Body of pancreas (tissue), 4 donors: ENCODE data around the gene VWDE. TPM values are rescaled to one million over a fixed set of nuclear protein-coding genes. Genes with fewer than 3 reads are reported as not detected.

Source experiments
- ATAC-seq: fragments of 150-250 bp; one replicate; pipeline ENCODE4 v1.9.1; 2016
- DNase-seq, 4 donors: peaks; one replicate each; pipeline ENCODE4 v3.0.0-alpha.2; 2019
- H3K27ac ChIP-seq, 4 donors: fragments of 200-600 bp; sonication (generic); 1 replicate in 3 of 4; 2 replicates in 1 of 4; pipeline versions ENCODE4 v1.5.1 to v1.6.1; 2016 to 2019; ENCODE audit warnings: mild to moderate bottlenecking in 1 of 4, mixed read lengths in 1 of 4, moderate library complexity in 1 of 4
- H3K27me3 ChIP-seq, 2 donors: fragments of 200-600 bp; sonication (generic); one replicate each; pipeline ENCODE4 v1.6.0; 2016; ENCODE audit warnings: mild to moderate bottlenecking in 1 of 2
- H3K36me3 ChIP-seq, 2 donors: fragments of 200-600 bp; sonication (generic); replicated peaks in 1 of 2; 2 replicates each; pipeline ENCODE4 v1.5.1; 2016; ENCODE audit warnings: low read depth in 2 of 2; ENCODE audit not compliant: insufficient read depth in 1 of 2
- H3K4me1 ChIP-seq: fragments of 200-600 bp; sonication (generic); one replicate; pipeline ENCODE4 v1.6.0; 2016
- H3K4me3 ChIP-seq, 2 donors: fragments of 200-600 bp; sonication (generic); 1 replicate in 1 of 2; 2 replicates in 1 of 2; pipeline ENCODE4 v1.5.1; 2016 to 2019
- H3K9me3 ChIP-seq, 3 donors: fragments of 200-600 bp; sonication (generic); 1 replicate in 2 of 3; 2 replicates in 1 of 3; pipeline ENCODE4 v1.5.1; 2016
- POLR2A ChIP-seq, 3 donors: fragments of 450-650 bp; IDR thresholded peaks; one replicate each; pipeline ENCODE4 v1.6.1; 2016; ENCODE audit warnings: antibody characterized with exemption in 3 of 3, mild to moderate bottlenecking in 2 of 3
- WGBS, 2 donors: methylation state at CpG; one replicate each; pipeline ENCODE4 v1.1.5; 2017; 5-methylcytosine and 5-hydroxymethylcytosine counted together
- intact Hi-C: fragments of 100-400 bp; cut with DNase I; formaldehyde crosslinking; loops from one replicate; pipeline ENCODE4 v1.15.1; 2023
- total RNA-seq, 2 donors: library from RNA; depleted of rRNA; stranded (reverse); fragments of >200 nt; gene quantifications; one replicate each; pipeline ENCODE4 v1.1.0, GENCODE V29; 2016
- TF ChIP-seq, protein P1 (sequence below), 7 experiments: fragments of 450-650 bp in 4 of 7; fragments of 200-600 bp in 3 of 7; sonication (generic) in 3 of 7; IDR thresholded peaks; one replicate each; pipeline ENCODE4 v1.5.1; 2016 to 2019; ENCODE audit warnings: antibody characterized with exemption in 7 of 7

Gene VWDE
- total RNA-seq, 2 donors from 2014 or later, result 1.6 to 2.6 TPM

DNA sequence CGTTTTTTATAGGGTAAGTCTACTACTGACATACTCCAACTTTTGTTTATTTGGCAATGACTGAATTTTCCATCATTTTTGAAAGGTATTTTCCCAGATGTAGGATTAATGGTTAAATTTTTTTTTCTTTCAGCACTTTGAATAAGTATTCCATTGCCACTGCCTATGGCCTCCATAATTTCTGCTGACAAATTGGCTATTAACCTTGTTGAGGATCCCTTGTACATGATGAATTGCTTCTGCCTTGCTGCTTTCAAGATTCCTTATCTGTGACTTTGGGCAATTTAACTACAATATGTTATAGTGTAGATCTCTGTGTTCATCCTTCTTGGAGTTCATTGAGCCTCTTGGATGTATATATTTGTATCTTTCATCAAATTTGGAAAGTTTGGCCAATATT is 21.6 kb upstream of the VWDE start:
- Histone ChIP-seq H3K27me3 (no peaks in the 10 kb centered on the region), H3K4me1 (no peaks in the 10 kb centered on the region), H3K4me3 (no peak overlapping the region), H3K9me3 (no peaks in the 10 kb centered on the region), H3K36me3 (no peaks in the 10 kb centered on the region), H3K27ac (no peak overlapping the region)
- 27 to 38% methylated on average over 1 of the region's 1 CpG for WGBS, 2 donors
- intact Hi-C loops, result no loop called here
- no peak for ATAC-seq
- no peak for DNase-seq
- TF ChIP-seq, protein P1, sequence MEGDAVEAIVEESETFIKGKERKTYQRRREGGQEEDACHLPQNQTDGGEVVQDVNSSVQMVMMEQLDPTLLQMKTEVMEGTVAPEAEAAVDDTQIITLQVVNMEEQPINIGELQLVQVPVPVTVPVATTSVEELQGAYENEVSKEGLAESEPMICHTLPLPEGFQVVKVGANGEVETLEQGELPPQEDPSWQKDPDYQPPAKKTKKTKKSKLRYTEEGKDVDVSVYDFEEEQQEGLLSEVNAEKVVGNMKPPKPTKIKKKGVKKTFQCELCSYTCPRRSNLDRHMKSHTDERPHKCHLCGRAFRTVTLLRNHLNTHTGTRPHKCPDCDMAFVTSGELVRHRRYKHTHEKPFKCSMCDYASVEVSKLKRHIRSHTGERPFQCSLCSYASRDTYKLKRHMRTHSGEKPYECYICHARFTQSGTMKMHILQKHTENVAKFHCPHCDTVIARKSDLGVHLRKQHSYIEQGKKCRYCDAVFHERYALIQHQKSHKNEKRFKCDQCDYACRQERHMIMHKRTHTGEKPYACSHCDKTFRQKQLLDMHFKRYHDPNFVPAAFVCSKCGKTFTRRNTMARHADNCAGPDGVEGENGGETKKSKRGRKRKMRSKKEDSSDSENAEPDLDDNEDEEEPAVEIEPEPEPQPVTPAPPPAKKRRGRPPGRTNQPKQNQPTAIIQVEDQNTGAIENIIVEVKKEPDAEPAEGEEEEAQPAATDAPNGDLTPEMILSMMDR (IDR thresholded peaks at IDR 0.05), result no peak
- TF ChIP-seq POLR2A (IDR thresholded peaks at IDR 0.05), result no peak

DNA sequence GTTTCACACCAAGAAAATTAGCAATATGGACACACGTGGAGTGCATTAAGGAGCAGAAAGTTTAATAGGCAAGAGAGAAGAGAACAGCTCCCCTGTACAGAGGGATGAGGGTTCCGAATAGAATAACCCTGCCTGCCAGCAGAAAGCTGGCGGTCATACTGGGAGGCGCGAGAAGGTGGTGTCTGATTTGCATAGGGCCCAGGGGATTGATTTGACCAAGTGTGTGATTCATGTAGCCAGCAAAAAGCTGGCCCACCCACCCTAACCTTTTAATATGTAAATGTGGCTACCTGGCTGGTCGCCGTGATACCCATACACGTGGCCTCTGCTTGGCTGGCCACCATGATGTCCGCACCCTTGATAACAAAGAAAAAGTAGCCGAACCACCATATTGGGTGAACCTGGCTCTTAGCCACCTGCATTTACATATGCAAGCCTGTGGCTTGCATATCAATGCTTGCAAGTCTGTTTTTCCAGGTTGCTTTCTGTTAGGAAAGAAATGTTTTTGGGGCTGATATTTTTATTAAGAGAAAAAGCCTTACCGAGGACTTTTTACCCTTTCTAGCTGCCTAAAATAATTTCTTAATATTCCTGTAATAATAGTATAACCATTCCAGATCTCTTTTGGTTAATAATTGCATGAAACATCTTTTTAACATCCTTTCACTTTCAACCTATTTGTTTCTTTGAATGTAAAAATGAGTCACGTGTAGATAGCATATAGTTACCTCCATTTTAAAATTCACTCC is 20.5 kb upstream of the VWDE start:
- 48 to 51% methylated on average over 12 of the region's 12 CpGs for WGBS, 2 donors
- Histone ChIP-seq H3K27ac (no peak overlapping the region), H3K9me3 (no peaks in the 10 kb centered on the region), H3K27me3 (no peaks in the 10 kb centered on the region), H3K36me3 (no peaks in the 10 kb centered on the region), H3K4me3 (no peak overlapping the region), H3K4me1 (no peaks in the 10 kb centered on the region)
- intact Hi-C loops, result no loop called here
- no peak for DNase-seq
- TF ChIP-seq POLR2A (IDR thresholded peaks at IDR 0.05), result no peak
- TF ChIP-seq, protein P1 (IDR thresholded peaks at IDR 0.05), result no peak
- no peak for ATAC-seq

DNA sequence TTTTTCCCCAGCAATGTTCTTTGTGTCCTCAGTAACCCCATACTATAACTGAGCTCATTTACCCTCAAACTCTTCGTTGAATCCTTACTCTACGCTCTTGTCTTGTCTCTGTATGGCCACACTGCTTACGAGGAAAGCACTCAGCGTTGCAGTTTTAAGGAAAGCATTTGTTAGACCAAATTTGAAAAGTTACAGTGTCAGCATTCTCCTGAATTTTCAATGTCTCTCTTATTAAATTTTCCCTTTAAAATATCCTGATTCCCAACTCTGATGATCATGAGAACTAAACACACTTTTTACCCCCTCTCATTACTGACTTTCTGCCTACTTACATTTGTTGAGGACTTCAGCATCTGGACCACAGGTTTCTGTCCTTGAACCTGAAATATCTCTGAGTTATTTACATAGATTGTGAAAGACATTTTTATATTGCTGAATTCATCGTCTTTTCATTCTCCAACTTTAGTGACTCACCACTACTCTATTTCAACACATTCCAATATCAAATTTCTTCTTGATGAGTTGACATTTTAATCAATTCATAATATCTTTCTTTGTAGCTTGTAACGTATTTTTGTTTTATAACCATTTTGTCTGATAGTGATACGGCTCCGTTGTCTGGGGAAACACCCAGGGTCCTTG is 19.8 kb upstream of the VWDE start:
- ATAC-seq (no peak), DNase-seq (no peak)
- no peak overlapping the region for H3K4me3 ChIP-seq
- no peaks in the 10 kb centered on the region for H3K4me1 ChIP-seq
- no peak for TF ChIP-seq POLR2A (IDR thresholded peaks at IDR 0.05)
- TF ChIP-seq, protein P1 (IDR thresholded peaks at IDR 0.05), result no peak
- H3K27ac ChIP-seq, result no peak overlapping the region
- no peaks in the 10 kb centered on the region for H3K9me3 ChIP-seq
- no peaks in the 10 kb centered on the region for H3K36me3 ChIP-seq
- H3K27me3 ChIP-seq, result no peaks in the 10 kb centered on the region
- WGBS, 2 donors, result 27 to 46% methylated on average over 8 of the region's 8 CpGs
- intact Hi-C loops, result no loop called here

DNA sequence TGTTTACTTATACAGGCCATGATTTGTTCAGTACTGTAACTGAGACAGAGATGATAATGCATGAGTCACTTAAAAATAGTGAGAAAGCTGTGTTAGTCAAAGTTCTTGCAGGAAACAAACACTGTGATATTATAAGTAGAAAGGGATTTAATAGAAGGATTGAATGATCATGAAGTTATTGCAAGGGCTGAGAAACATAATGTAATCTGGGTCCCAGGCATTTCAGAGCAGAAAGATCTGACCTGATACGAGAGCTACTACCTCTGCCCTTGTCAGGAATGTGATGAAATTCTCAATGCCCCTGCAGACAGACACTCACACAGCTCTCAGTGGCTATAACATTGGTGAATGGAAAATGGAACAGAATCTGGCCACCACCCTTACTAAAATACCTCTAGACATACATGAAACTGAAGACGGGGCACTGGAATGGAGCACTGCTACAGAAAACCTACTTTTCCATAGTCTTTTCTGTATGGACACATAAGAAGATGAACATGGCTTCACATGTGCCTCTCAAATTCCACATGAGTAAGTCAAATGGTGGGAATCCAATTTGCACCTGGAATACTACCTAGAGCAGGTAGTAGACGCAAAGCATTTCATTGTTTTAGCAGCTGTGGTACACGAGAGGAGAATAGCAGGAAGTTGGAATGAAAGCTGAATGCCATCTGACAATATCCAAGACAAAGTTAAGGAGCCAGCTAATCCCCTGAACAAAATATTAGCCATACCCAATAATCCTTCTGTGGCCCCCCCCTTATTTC is 19.1 kb upstream of the VWDE start:
- ATAC-seq, result no peak
- Histone ChIP-seq H3K4me3 (no peak overlapping the region), H3K27ac (no peak overlapping the region), H3K9me3 (no peaks in the 10 kb centered on the region), H3K4me1 (no peaks in the 10 kb centered on the region), H3K36me3 (no peaks in the 10 kb centered on the region), H3K27me3 (no peaks in the 10 kb centered on the region)
- DNase-seq, result no peak
- intact Hi-C loops, result no loop called here
- WGBS, 2 donors, result 54 to 57% methylated on average over 4 of the region's 4 CpGs
- TF ChIP-seq POLR2A (IDR thresholded peaks at IDR 0.05), result no peak
- TF ChIP-seq, protein P1 (IDR thresholded peaks at IDR 0.05), result no peak
